ENCODE measurements around the gene DSCAML1. TPM values are rescaled to one million over a fixed set of nuclear protein-coding genes. Genes with fewer than 3 reads are reported as not detected.

Gene DSCAML1
- total and polyA plus RNA-seq, 3 donors from 2014 or later, result 1.6 to 6.1 (median 3.0) TPM

DNA sequence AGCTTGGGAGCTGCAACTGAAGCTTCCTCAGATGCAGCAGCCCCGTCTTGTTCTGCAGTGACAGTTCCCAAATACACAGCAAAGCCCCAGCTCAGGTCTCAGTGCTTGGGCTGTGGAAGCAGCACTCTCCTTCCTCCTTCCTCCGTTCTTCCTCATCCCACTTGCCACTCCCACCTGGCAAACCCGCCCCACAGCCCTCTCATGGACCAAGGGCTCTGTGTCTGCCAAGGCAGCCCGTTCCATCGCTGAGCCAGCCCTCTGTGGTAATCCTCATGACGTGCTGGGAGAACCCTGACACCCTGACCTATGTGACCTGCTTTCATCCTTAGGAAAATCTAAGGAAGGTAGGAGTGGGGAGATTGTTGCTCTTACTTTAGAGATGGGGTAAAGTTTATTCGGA, 157.0 kb downstream of the DSCAML1 start:
- intact Hi-C loops (cut with DNase I; ENCODE audit: low total_unique reads), result no loop called here
- no peak for DNase-seq
- Histone ChIP-seq H3K27me3 (no peaks in the 10 kb centered on the region), H3K4me1 (no peaks in the 10 kb centered on the region), H3K36me3 (ENCODE audit: low read depth, missing control alignments) (no peaks in the 10 kb centered on the region), H3K9me3 (no peaks in the 10 kb centered on the region), H3K4me3 (no peak overlapping the region), H3K27ac (no peak overlapping the region)
- TF ChIP-seq, protein P1, sequence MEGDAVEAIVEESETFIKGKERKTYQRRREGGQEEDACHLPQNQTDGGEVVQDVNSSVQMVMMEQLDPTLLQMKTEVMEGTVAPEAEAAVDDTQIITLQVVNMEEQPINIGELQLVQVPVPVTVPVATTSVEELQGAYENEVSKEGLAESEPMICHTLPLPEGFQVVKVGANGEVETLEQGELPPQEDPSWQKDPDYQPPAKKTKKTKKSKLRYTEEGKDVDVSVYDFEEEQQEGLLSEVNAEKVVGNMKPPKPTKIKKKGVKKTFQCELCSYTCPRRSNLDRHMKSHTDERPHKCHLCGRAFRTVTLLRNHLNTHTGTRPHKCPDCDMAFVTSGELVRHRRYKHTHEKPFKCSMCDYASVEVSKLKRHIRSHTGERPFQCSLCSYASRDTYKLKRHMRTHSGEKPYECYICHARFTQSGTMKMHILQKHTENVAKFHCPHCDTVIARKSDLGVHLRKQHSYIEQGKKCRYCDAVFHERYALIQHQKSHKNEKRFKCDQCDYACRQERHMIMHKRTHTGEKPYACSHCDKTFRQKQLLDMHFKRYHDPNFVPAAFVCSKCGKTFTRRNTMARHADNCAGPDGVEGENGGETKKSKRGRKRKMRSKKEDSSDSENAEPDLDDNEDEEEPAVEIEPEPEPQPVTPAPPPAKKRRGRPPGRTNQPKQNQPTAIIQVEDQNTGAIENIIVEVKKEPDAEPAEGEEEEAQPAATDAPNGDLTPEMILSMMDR (IDR thresholded peaks at IDR 0.05), result no peak
- TF ChIP-seq POLR2A (IDR thresholded peaks at IDR 0.05), result no peak
- WGBS, 2 donors, result 77 to 79% methylated on average over 7 of the region's 7 CpGs

GRCh38 chr11:117639601-117640000, 157.4 kb downstream of the DSCAML1 start:
- Histone ChIP-seq H3K4me3 (no peak overlapping the region), H3K36me3 (ENCODE audit: low read depth, missing control alignments) (no peaks in the 10 kb centered on the region), H3K27me3 (no peaks in the 10 kb centered on the region), H3K4me1 (no peaks in the 10 kb centered on the region), H3K27ac (no peak overlapping the region), H3K9me3 (no peaks in the 10 kb centered on the region)
- WGBS, 2 donors, result 89 to 93% methylated on average over 5 to 8 of the region's 8 CpGs
- intact Hi-C loops (cut with DNase I; ENCODE audit: low total_unique reads), result no loop called here
- TF ChIP-seq POLR2A (IDR thresholded peaks at IDR 0.05), result no peak
- TF ChIP-seq, protein P1 (IDR thresholded peaks at IDR 0.05), result no peak
- DNase-seq, result no peak

- H3K27ac ChIP-seq, result no peak overlapping the region
- H3K4me3 ChIP-seq, result no peak overlapping the region
- intact Hi-C loops (cut with DNase I; ENCODE audit: low total_unique reads), result no loop called here
- H3K36me3 ChIP-seq (ENCODE audit: low read depth, missing control alignments), result no peaks in the 10 kb centered on the region
- H3K9me3 ChIP-seq, result no peaks in the 10 kb centered on the region
- no peaks in the 10 kb centered on the region for H3K27me3 ChIP-seq
- WGBS, 2 donors, result 86 to 94% methylated on average over 2 of the region's 2 CpGs
- DNase-seq, result no peak
- TF ChIP-seq, protein P1 (IDR thresholded peaks at IDR 0.05), result no peak
- no peak for TF ChIP-seq POLR2A (IDR thresholded peaks at IDR 0.05)
- H3K4me1 ChIP-seq, result no peaks in the 10 kb centered on the region
These were observed 158.0 kb downstream of the DSCAML1 start for GRCh38 chr11:117638911-117639543.

GRCh38 chr11:117634756-117635603, 162.0 kb downstream of the DSCAML1 start:
- no peaks in the 10 kb centered on the region for H3K36me3 ChIP-seq (ENCODE audit: low read depth, missing control alignments)
- no peak overlapping the region for H3K4me3 ChIP-seq
- H3K27me3 ChIP-seq, result no peaks in the 10 kb centered on the region
- 81 to 86% methylated on average over 21 of the region's 21 CpGs for WGBS, 2 donors
- no peak for TF ChIP-seq POLR2A (IDR thresholded peaks at IDR 0.05)
- TF ChIP-seq, protein P1 (IDR thresholded peaks at IDR 0.05), result no peak
- DNase-seq, result no peak
- no peaks in the 10 kb centered on the region for H3K4me1 ChIP-seq
- intact Hi-C loops (cut with DNase I; ENCODE audit: low total_unique reads), result no loop called here
- H3K9me3 ChIP-seq, result no peaks in the 10 kb centered on the region
- no peak overlapping the region for H3K27ac ChIP-seq

Data from testis (tissue), 3 donors.